NCI-H187 (cell line): Measurements from ENCODE around the gene DENND1A.
"Not testable (repeated sequence)": the region's sequence is repeated elsewhere in the genome, so short reads cannot be mapped to it uniquely, and the experiment has no call there.

Source experiments
- DNase-seq, 2 experiments: peaks; one replicate each; lab custom pipeline; 2025; lab: John Stamatoyannopoulos, UW

DENND1A gene

GRCh38 chr9:123923377-123923776 lies 6.5 kb downstream of the DENND1A start:
- no peak for DNase-seq

GRCh38 chr9:123922911-123923310 lies 7.0 kb downstream of the DENND1A start:
- DNase-seq: no peak

- DNase-seq: no peak
These were observed 7.5 kb downstream of the DENND1A start for GRCh38 chr9:123922431-123922830.

DNA sequence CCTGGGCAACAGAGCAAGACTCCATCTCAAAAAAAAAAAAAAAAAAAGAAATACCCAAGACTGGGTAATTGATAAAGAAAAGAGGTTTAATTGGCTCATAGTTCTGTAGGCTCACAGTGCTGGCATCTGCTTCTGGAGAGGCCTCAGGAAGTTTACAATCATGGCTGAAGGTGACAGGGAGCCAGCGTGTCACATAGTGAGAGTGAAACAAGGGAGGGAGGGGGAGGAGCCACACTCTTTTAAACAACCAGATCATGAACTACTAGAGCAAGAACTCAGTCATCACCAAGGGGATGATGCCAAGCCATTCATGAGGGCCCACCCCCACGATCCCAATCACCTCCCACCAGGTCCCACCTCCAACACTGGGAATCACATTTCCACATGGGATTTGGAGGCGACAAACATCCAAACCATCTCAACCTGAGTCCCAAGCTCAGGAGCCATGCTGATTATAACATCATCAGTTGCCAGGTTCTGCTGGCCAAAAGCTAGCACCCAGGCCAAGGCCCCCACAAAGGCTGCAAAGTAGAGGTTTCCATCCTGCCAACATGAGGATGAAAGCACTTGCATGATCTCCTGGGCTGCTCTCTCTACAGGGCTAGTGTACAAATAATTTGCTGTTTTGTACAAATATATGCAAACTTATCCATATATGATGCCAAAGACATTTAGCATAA lies 15.3 kb downstream of the DENND1A start:
- DNase-seq: no peak

- no peak for DNase-seq
These were observed 17.6 kb downstream of the DENND1A start for GRCh38 chr9:123912167-123912897.

DNA sequence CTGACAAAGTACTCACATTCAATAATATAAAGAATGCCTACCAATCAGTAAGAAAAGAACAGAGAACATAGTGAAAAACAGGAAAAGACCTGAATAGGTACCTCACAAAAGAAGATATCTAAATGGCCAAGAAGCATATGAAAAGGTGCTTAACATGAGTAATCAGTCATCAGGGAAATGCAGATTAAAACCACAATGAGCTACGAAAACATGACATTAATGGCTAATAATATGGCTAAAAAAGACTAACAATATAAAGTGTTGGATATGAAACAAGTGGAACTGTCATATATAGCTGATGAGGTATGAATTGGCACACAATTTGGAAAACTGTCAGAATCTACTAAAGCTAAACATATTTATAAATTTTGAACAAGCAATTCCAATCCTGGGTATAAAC lies 18.9 kb downstream of the DENND1A start:
- DNase-seq: no peak

DNA sequence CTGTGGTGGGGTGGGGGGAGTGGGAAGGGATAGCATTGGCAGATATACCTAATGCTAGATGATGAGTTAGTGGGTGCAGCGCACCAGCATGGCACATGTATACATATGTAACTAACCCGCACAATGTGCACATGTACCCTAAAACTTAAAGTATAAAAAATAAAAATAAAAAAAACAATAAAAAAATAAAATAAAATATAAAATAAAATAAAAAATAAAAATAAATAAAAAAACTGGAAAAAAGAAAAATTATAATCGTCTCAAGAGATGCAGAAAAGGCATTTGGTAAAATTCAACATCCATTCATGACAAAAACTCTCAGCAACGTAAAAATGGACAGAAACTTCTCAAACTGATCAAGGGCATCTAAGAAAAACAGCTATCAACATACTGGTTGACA lies 20.7 kb downstream of the DENND1A start:
- not testable (repeated sequence) for DNase-seq

DNA sequence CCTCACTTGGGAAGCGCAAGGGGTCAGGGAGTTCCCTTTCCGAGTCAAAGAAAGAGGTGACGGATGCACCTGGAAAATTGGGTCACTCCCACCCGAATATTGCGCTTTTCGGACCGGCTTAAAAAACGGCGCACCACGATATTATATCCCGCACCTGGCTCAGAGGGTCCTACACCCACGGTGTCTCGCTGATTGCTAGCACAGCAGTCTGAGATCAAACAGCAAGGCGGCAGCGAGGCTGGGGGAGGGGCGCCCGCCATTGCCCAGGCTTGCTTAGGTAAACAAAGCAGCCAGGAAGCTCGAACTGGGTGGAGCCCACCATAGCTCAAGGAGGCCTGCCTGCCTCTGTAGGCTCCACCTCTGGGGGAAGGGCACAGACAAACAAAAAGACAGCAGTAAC lies 26.4 kb downstream of the DENND1A start:
- not testable (repeated sequence) for DNase-seq

GRCh38 chr9:123894822-123895221 lies 35.1 kb downstream of the DENND1A start:
- DNase-seq: no peak

GRCh38 chr9:123893831-123894460 lies 36.0 kb downstream of the DENND1A start:
- DNase-seq: no peak

DNA sequence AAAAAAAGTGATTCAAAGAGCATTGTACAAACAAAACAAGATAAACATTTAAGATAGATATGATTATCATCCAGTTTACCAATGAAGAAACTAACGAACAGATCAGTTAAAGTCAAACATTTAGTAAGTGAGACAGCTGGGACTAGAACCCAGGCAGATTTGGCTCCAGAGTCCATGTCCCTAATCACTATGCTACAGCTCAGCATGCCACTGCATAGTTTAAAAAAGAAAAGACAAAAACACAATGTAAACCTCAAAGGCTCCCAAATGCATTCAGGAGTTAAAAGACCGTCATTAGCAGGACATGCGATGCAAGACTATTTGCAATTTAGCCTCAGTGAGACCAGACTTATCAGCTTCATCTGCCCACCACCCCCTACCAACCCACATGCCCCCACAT lies 36.8 kb downstream of the DENND1A start:
- DNase-seq: no peak

DNA sequence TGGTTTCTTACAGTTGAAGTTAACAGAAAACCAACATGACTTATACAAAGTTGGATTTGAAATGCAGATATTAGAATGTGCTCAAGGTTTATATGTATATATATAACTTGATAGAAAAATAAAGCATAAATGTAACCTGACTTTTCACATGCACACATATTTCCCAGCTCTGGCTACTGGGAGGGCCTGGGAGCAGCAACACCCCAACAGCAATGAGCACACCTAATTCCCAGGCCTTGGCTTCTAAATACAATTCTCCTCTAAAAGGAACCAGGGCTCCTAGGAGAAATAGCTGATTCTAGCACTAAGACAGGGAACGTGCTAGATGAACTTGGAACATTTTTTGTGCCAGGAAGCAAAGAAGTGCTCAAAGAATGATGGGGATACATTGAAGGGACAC lies 42.1 kb downstream of the DENND1A start:
- no peak for DNase-seq

GRCh38 chr9:123885834-123886233 lies 44.1 kb downstream of the DENND1A start:
- not testable (repeated sequence) for DNase-seq

DNA sequence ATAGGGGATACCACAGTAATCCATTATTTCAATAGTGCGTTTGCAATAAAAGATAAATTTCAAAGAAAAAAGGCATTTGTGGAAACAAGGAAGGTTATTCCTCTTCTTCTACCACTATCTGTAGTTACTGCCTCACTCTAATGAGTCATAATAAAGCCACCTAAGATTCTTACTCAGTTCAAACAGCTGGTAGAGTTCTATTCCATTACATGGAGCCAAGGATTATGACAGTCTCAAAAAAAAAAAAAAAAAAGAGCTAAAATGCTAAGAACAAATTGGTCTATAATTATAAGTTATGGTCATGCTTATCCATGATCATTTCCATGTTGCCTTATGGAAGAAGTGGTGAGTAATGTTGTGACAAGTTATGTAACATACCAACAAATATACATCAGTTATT lies 46.3 kb downstream of the DENND1A start:
- no peak for DNase-seq

DNA sequence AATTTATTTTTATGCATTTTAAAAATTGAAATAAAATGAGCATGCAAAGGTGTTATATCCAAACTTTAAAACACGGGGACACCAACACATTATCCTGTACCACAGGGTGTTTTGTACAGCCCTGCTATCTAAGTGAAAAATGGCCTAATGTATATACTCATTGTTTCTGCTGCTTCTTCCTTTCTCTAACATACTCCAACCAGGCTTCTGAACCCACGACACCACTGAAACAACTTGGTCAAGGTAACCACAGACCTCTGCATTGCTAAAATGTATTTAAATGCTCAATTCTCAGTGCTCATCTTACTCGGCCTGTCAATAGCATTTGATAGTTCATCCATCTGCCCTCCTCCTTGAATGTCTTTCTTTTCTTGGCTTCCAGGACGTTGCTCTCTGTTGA lies 48.3 kb downstream of the DENND1A start:
- DNase-seq: no peak

GRCh38 chr9:123880420-123880819 lies 49.5 kb downstream of the DENND1A start:
- no peak for DNase-seq

GRCh38 chr9:123876750-123877149 lies 53.2 kb downstream of the DENND1A start:
- DNase-seq: no peak

DNA sequence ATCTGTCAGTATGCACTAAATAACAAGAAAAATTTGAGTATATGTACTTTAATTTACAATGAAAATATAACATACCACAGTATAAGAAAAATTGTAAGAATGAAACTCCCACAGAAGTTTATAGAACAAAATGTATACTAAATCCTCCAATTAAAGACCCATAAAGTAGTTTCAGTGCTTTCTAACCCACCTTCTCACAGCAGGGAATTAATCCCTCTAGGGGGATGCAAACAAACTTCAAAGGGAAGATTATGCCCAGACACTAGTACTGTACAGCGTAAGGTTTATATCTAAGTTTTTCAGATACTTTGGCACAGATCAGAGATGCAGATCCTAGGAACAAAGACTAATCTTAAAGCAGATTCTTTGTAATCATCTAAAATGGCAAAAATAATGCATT lies 57.2 kb downstream of the DENND1A start:
- DNase-seq: no peak

DNA sequence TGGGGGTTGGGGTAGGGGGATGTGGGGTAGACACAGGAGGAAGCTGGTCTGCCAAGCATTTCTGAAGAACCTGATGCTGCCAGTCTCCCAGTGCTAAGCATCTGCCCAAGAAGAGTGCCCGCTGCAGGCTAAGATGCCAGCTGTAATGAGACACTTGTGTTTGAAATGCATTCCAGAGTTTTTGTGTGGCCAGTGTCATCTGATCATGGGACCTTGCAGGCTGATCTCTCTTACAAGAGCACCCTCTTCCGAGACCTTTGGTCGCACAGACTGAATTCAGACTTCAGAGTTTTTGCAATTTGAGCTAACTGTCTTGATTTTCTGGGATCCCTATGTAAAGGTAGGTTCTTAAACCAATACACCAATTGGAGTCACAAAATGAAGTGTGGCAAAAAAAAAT lies 58.1 kb downstream of the DENND1A start:
- DNase-seq: peak in 1 of 2 experiments; percentile 0

DNA sequence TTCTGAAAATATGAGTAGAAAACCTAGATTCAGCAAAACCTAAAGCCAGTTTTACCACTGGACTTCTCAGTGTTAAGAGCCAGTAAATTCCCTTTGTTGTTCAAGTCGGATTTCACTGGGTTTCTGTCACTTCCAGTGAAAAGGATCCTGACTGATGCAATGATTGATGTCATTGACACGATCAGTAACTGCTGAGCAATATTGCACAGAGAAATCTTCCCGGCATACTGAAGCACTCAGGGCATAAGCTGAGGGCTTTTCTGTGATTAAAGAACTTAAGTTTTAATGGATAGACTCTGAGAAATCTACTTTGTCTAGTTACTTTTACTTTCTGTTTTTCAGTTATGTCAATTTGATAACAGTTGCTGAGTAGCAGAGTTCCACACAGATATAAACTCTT lies 61.9 kb downstream of the DENND1A start:
- DNase-seq: no peak

- no peak for DNase-seq
These were observed 62.9 kb downstream of the DENND1A start for GRCh38 chr9:123867034-123867433.

DNA sequence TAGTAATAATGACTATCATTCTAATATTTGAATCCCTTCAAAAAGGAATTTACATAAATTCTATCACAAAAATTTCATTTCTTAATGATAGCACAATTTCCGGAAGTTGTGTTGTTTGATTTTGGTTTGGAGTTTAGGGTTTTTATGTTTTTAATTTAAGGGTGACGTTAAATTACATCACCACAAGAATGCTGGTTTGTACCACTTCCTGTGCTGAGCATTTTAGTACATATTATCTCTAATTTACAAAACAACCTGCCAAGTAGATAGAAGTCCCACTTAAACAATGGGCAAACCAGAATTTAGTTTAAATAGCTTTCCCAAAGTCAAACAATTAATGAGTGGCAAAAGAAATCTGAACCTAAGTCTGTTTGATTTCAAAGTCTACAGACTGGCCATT lies 63.4 kb downstream of the DENND1A start:
- DNase-seq: no peak
